Esophagus muscularis mucosa (tissue), 3 donors: ENCODE results near the gene SFT2D3.

ENCODE experiments used
- CTCF ChIP-seq, 3 experiments: fragments of 200-600 bp in 2 of 3; fragments of 450-650 bp in 1 of 3; sonication (generic) in 2 of 3; IDR thresholded peaks; one replicate each; pipeline ENCODE4 v1.5.1; 2017 to 2019; ENCODE audit warnings: antibody characterized with exemption in 3 of 3, mild to moderate bottlenecking in 2 of 3, moderate library complexity in 1 of 3
- POLR2A ChIP-seq: fragments of 450-650 bp; IDR thresholded peaks from one replicate; pipeline ENCODE4 v1.6.1; 2017; ENCODE audit warnings: antibody characterized with exemption, moderate library complexity, mild to moderate bottlenecking, low read depth

- TF ChIP-seq CTCF (IDR thresholded peaks at IDR 0.05) = no peak
- no peak for TF ChIP-seq POLR2A
Observed at GRCh38 chr2:127664895-127665225, 36.4 kb upstream of the SFT2D3 start.
